ENCODE data around the gene KRTAP4-5.

GRCh38 chr17:41133880-41134735, 15.5 kb downstream of the KRTAP4-5 start:
- TF ChIP-seq CTCF (conservative IDR thresholded peaks at IDR 0.05) = no peak
- no peak for TF ChIP-seq EZH2 (IDR thresholded peaks at IDR 0.05; ENCODE audit: low read depth)

All from PC-9 (cell line).